WTC11 (cell line): ENCODE results near the gene CENPU.

Source experiments
- CBFB ChIP-seq: sonication (generic); formaldehyde crosslinking; IDR thresholded peaks from 2 replicates; pipeline ENCODE4 v1.8.1; 2022; ENCODE audit warnings: mild to moderate bottlenecking, low read depth, missing genetic modification reagents
- CTCF ChIP-seq: fragments of 200-600 bp; IDR thresholded peaks from 2 replicates; pipeline ENCODE4 v1.8.0; 2022; ENCODE audit warnings: antibody characterized with exemption
- ESRRA ChIP-seq: sonication (generic); formaldehyde crosslinking; IDR thresholded peaks from 2 replicates; pipeline ENCODE4 v1.8.1; 2022; ENCODE audit warnings: mild to moderate bottlenecking, missing genetic modification reagents, borderline replicate concordance
- TCF7 ChIP-seq: sonication (generic); formaldehyde crosslinking; IDR thresholded peaks from 2 replicates; pipeline ENCODE4 v1.8.0; 2022; ENCODE audit warnings: mild to moderate bottlenecking, low read depth, missing genetic modification reagents, moderate library complexity
- ZNF121 ChIP-seq: sonication (generic); formaldehyde crosslinking; IDR thresholded peaks from 2 replicates; pipeline ENCODE4 v1.8.0; 2023; ENCODE audit warnings: missing genetic modification reagents
- ZNF232 ChIP-seq: sonication (generic); formaldehyde crosslinking; IDR thresholded peaks from 2 replicates; pipeline ENCODE4 v1.8.0; 2022; ENCODE audit warnings: mild to moderate bottlenecking, missing genetic modification reagents
- ZNF423 ChIP-seq: fragments of 250-450 bp; sonication (Bioruptor Pico); IDR thresholded peaks from 2 replicates; pipeline ENCODE4 v2.1.2; 2022; ENCODE audit warnings: mild to moderate bottlenecking, moderate library complexity
- TF ChIP-seq, protein P1 (sequence below): sonication (generic); formaldehyde crosslinking; IDR thresholded peaks from 2 replicates; pipeline ENCODE4 v1.8.1; 2023; ENCODE audit warnings: mild to moderate bottlenecking, missing genetic modification reagents

- TF ChIP-seq, protein P1, sequence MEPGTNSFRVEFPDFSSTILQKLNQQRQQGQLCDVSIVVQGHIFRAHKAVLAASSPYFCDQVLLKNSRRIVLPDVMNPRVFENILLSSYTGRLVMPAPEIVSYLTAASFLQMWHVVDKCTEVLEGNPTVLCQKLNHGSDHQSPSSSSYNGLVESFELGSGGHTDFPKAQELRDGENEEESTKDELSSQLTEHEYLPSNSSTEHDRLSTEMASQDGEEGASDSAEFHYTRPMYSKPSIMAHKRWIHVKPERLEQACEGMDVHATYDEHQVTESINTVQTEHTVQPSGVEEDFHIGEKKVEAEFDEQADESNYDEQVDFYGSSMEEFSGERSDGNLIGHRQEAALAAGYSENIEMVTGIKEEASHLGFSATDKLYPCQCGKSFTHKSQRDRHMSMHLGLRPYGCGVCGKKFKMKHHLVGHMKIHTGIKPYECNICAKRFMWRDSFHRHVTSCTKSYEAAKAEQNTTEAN (CRISPR knock-in tag): no peak
- TF ChIP-seq ESRRA (CRISPR knock-in tag) (no peak), CTCF (no peak), TCF7 (CRISPR knock-in tag) (no peak), ZNF423 (CRISPR knock-in tag) (no peak), ZNF121 (CRISPR knock-in tag) (no peak), ZNF232 (no peak), CBFB (no peak)
Measured at GRCh38 chr4:184776821-184777220, 42.9 kb upstream of the CENPU start.
